Common myeloid progenitor, CD34-positive (primary cell): ENCODE data around the gene KIF3C.
"Not testable (repeated sequence)": the region's sequence is repeated elsewhere in the genome, so short reads cannot be mapped to it uniquely, and the experiment has no call there.

Experiments used
- CTCF ChIA-PET: fragments of 350-600 bp; sonication (Branson Sonifier 250); formaldehyde crosslinking; loops from one replicate; lab custom pipeline; 2021; ENCODE audit warnings: antibody characterized with exemption; lab: Charles Lee
- POLR2A ChIA-PET: fragments of 350-600 bp; sonication (Branson Sonifier 250); formaldehyde crosslinking; loops from one replicate; lab custom pipeline; 2021; ENCODE audit warnings: antibody characterized with exemption; lab: Charles Lee
- DNase-seq, 3 donors: peaks; one replicate each; pipeline versions ENCODE4 v3.0.0 to v3.0.0-alpha.2; 2013
- H3K27ac ChIP-seq, 2 experiments: 1 replicate in 1 of 2; 2 replicates in 1 of 2; pipeline ENCODE4 v1.7.0; 2013; ENCODE audit warnings: inconsistent platforms in 2 of 2, low read length in 2 of 2, mild to moderate bottlenecking in 2 of 2, low read depth in 1 of 2, moderate library complexity in 1 of 2; ENCODE audit not compliant: severe bottlenecking in 2 of 2, insufficient read depth in 1 of 2, poor library complexity in 1 of 2
- H3K27me3 ChIP-seq, 5 experiments: replicated peaks in 2 of 5; 1 replicate in 3 of 5; 2 replicates in 2 of 5; pipeline versions ENCODE4 v1.6.1 to v1.7.0; 2013; ENCODE audit warnings: low read length in 4 of 5, mild to moderate bottlenecking in 2 of 5, moderate library complexity in 2 of 5, inconsistent platforms in 1 of 5; ENCODE audit not compliant: insufficient read depth in 5 of 5, control insufficient read depth in 4 of 5
- H3K36me3 ChIP-seq, 4 experiments: 1 replicate in 2 of 4; 2 replicates in 2 of 4; pipeline versions ENCODE4 v1.6.1 to v1.7.0; 2013; ENCODE audit warnings: low read length in 3 of 4, control low read depth in 1 of 4, mild to moderate bottlenecking in 1 of 4; ENCODE audit not compliant: control insufficient read depth in 4 of 4, insufficient read depth in 4 of 4
- H3K4me1 ChIP-seq, 4 experiments: 1 replicate in 3 of 4; 2 replicates in 1 of 4; pipeline versions ENCODE4 v1.6.1 to v1.7.1; 2013; ENCODE audit warnings: low read length in 3 of 4, mild to moderate bottlenecking in 3 of 4, control low read depth in 1 of 4, inconsistent platforms in 1 of 4, moderate library complexity in 1 of 4; ENCODE audit not compliant: control insufficient read depth in 4 of 4, insufficient read depth in 4 of 4; ENCODE audit errors: control extremely low read depth in 1 of 4
- H3K4me3 ChIP-seq, 7 experiments: 1 replicate in 4 of 7; 2 replicates in 3 of 7; pipeline versions ENCODE4 v1.5.1 to v1.7.0; 2013; ENCODE audit warnings: mild to moderate bottlenecking in 7 of 7, low read length in 6 of 7, moderate library complexity in 6 of 7, inconsistent platforms in 2 of 7, low read depth in 2 of 7, control low read depth in 1 of 7; ENCODE audit not compliant: insufficient read depth in 4 of 7, control insufficient read depth in 1 of 7; ENCODE audit errors: extremely low read depth in 1 of 7
- H3K9me3 ChIP-seq, 5 experiments: 1 replicate in 4 of 5; 2 replicates in 1 of 5; pipeline versions ENCODE4 v1.6.1 to v1.7.1; 2013; ENCODE audit warnings: low read length in 4 of 5, mild to moderate bottlenecking in 2 of 5, inconsistent platforms in 1 of 5, low read depth in 1 of 5, moderate library complexity in 1 of 5; ENCODE audit not compliant: control insufficient read depth in 4 of 5, insufficient read depth in 2 of 5; ENCODE audit errors: control extremely low read depth in 1 of 5
- WGBS: methylation state at CpG from one replicate; pipeline ENCODE4 v1.1.5; 2013; ENCODE audit not compliant: insufficient coverage; 5-methylcytosine and 5-hydroxymethylcytosine counted together

Gene KIF3C

GRCh38 chr2:25926984-25927756 is 55.1 kb downstream of the KIF3C start:
- DNase-seq: no peak
- no peaks in the 10 kb centered on the region for H3K4me1 ChIP-seq
- H3K9me3 ChIP-seq: no peaks in the 10 kb centered on the region
- no peaks in the 10 kb centered on the region for H3K27me3 ChIP-seq
- peaks cover 2 to 16% (median 15%) of the 10 kb centered on the region in 4 experiments for H3K36me3 ChIP-seq
- ChIA-PET CTCF (no interaction called here), POLR2A (no interaction called here)
- no peak overlapping the region for H3K4me3 ChIP-seq
- 95% methylated on average over 8 of the region's 18 CpGs for WGBS
- no peak overlapping the region for H3K27ac ChIP-seq

GRCh38 chr2:25922501-25922900 is 59.8 kb downstream of the KIF3C start:
- no peak overlapping the region for H3K27ac ChIP-seq
- peaks cover 0 to 5% (median 3%) of the 10 kb centered on the region in 4 experiments for H3K36me3 ChIP-seq
- no CpG with 5 or more reads among the region's 2 CpGs for WGBS
- no peak overlapping the region for H3K4me3 ChIP-seq
- H3K9me3 ChIP-seq: no peaks in the 10 kb centered on the region
- no peak for DNase-seq
- H3K4me1 ChIP-seq: peaks cover 0 to 3% (median 1%) of the 10 kb centered on the region in 4 experiments
- no peaks in the 10 kb centered on the region for H3K27me3 ChIP-seq
- CTCF ChIA-PET: no interaction called here
- POLR2A ChIA-PET: interaction anchor here (0.6 kb wide), 1 partner anchor 69 kb away, joined by 4 read pairs; no protein-coding TSS in a partner anchor

- WGBS: 98% methylated on average over 6 of the region's 12 CpGs
- ChIA-PET CTCF (interaction anchor here (1.2 kb wide), 1 partner anchor 30 kb away, joined by 3 read pairs; no protein-coding TSS in a partner anchor), POLR2A (no interaction called here)
- Histone ChIP-seq H3K4me1 (peaks cover 0 to 14% (median 9%) of the 10 kb centered on the region in 4 experiments), H3K27me3 (no peaks in the 10 kb centered on the region), H3K9me3 (no peaks in the 10 kb centered on the region), H3K36me3 (no peaks in the 10 kb centered on the region), H3K4me3 (no peak overlapping the region), H3K27ac (no peak overlapping the region)
- no peak for DNase-seq
These were observed 61.4 kb downstream of the KIF3C start for GRCh38 chr2:25920786-25921415.

- WGBS: no CpG with 5 or more reads among the region's 5 CpGs
- no peak overlapping the region for H3K4me3 ChIP-seq
- H3K9me3 ChIP-seq: no peaks in the 10 kb centered on the region
- no peak overlapping the region for H3K27ac ChIP-seq
- CTCF ChIA-PET: interaction anchor here (1.2 kb wide), 1 partner anchor 30 kb away, joined by 3 read pairs; no protein-coding TSS in a partner anchor
- no peaks in the 10 kb centered on the region for H3K36me3 ChIP-seq
- no peaks in the 10 kb centered on the region for H3K27me3 ChIP-seq
- POLR2A ChIA-PET: no interaction called here
- H3K4me1 ChIP-seq: peaks cover 0 to 18% (median 13%) of the 10 kb centered on the region in 4 experiments
- no peak for DNase-seq
These were observed 62.0 kb downstream of the KIF3C start for GRCh38 chr2:25920336-25920735.

GRCh38 chr2:25917832-25918231 is 64.5 kb downstream of the KIF3C start:
- Histone ChIP-seq H3K36me3 (no peaks in the 10 kb centered on the region), H3K27ac (no peak overlapping the region), H3K9me3 (no peaks in the 10 kb centered on the region), H3K4me3 (no peak overlapping the region), H3K4me1 (peaks cover 0 to 18% (median 14%) of the 10 kb centered on the region in 4 experiments), H3K27me3 (no peaks in the 10 kb centered on the region)
- CTCF ChIA-PET: interaction anchor here (0.8 kb wide), 1 partner anchor 16 kb away, joined by 3 read pairs; no protein-coding TSS in a partner anchor
- no peak for DNase-seq
- WGBS: 100% methylated on average over 3 of the region's 3 CpGs
- POLR2A ChIA-PET: no interaction called here

- H3K27me3 ChIP-seq, H3K27ac ChIP-seq, H3K4me3 ChIP-seq, H3K9me3 ChIP-seq, POLR2A ChIA-PET, H3K36me3 ChIP-seq: not testable (repeated sequence)
- peak in 2 of 3 donors; percentile 22 to 26 for DNase-seq
- CTCF ChIA-PET: interaction anchor here (0.8 to 1.9 kb wide), 4 partner anchors 15 to 65 kb away, joined by 3 to 7 read pairs (median 4); partner anchors contain the start of gene ASXL2
- WGBS: 88% methylated on average over 4 of the region's 7 CpGs
- H3K4me1 ChIP-seq: peaks cover 0 to 18% (median 14%) of the 10 kb centered on the region in 4 experiments
These were observed 64.9 kb downstream of the KIF3C start for GRCh38 chr2:25917411-25917810.
